ENCODE measurements around the gene CRACR2A. TPM values are rescaled to one million over a fixed set of nuclear protein-coding genes. Genes with fewer than 3 reads are reported as not detected.

CRACR2A gene
- total RNA-seq, 4 donors from 2014 or later = 1.1 to 3.3 (median 2.8) TPM

GRCh38 chr12:3698218-3698974 lies 54.5 kb downstream of the CRACR2A start:
- intact Hi-C loops (cut with DNase I) = no loop called here
- WGBS = 38% methylated on average over 6 of the region's 7 CpGs
- TF ChIP-seq EP300 (IDR thresholded peaks at IDR 0.05) (no peak), POLR2A (IDR thresholded peaks at IDR 0.05; ENCODE audit: low read depth) (no peak), CTCF (IDR thresholded peaks at IDR 0.05) (no peak), POLR2AphosphoS5 (IDR thresholded peaks at IDR 0.05) (no peak)
- Histone ChIP-seq H3K36me3 (no peaks in the 10 kb centered on the region), H3K4me3 (no peak overlapping the region), H3K9me3 (no peaks in the 10 kb centered on the region), H3K27me3 (no peaks in the 10 kb centered on the region), H3K27ac (replicated peaks in 1 of 4) (no peak overlapping the region), H3K4me1 (peaks cover 0 to 10% (median 2%) of the 10 kb centered on the region in 4 donors)
- no peak for DNase-seq (ENCODE audit: extremely low spot score)

GRCh38 chr12:3697311-3697870 lies 55.5 kb downstream of the CRACR2A start:
- 91% methylated on average over 5 of the region's 5 CpGs for WGBS
- Histone ChIP-seq H3K27me3 (no peaks in the 10 kb centered on the region), H3K4me3 (no peak overlapping the region), H3K9me3 (no peaks in the 10 kb centered on the region), H3K4me1 (peaks cover 0 to 10% (median 2%) of the 10 kb centered on the region in 4 donors), H3K27ac (replicated peaks in 1 of 4) (no peak overlapping the region), H3K36me3 (no peaks in the 10 kb centered on the region)
- TF ChIP-seq CTCF (IDR thresholded peaks at IDR 0.05) (no peak), EP300 (IDR thresholded peaks at IDR 0.05) (no peak), POLR2A (IDR thresholded peaks at IDR 0.05; ENCODE audit: low read depth) (no peak), POLR2AphosphoS5 (IDR thresholded peaks at IDR 0.05) (no peak)
- intact Hi-C loops (cut with DNase I) = no loop called here
- DNase-seq (ENCODE audit: extremely low spot score) = peak; percentile 60

- H3K27me3 ChIP-seq = no peaks in the 10 kb centered on the region
- 96% methylated on average over 4 of the region's 4 CpGs for WGBS
- no peak overlapping the region for H3K4me3 ChIP-seq
- H3K4me1 ChIP-seq = peaks cover 0 to 10% (median 2%) of the 10 kb centered on the region in 4 donors
- no peak overlapping the region for H3K27ac ChIP-seq (replicated peaks in 1 of 4)
- intact Hi-C loops (cut with DNase I) = no loop called here
- DNase-seq (ENCODE audit: extremely low spot score) = no peak
- TF ChIP-seq POLR2A (IDR thresholded peaks at IDR 0.05; ENCODE audit: low read depth) = no peak
- no peak for TF ChIP-seq CTCF (IDR thresholded peaks at IDR 0.05)
- no peak for TF ChIP-seq EP300 (IDR thresholded peaks at IDR 0.05)
- no peak for TF ChIP-seq POLR2AphosphoS5 (IDR thresholded peaks at IDR 0.05)
- no peaks in the 10 kb centered on the region for H3K9me3 ChIP-seq
- H3K36me3 ChIP-seq = no peaks in the 10 kb centered on the region
These were observed 58.2 kb downstream of the CRACR2A start for GRCh38 chr12:3694673-3695072.

- intact Hi-C loops (cut with DNase I) = no loop called here
- TF ChIP-seq POLR2A (IDR thresholded peaks at IDR 0.05; ENCODE audit: low read depth) (no peak), POLR2AphosphoS5 (IDR thresholded peaks at IDR 0.05) (no peak), CTCF (IDR thresholded peaks at IDR 0.05) (no peak), EP300 (IDR thresholded peaks at IDR 0.05) (no peak)
- DNase-seq (ENCODE audit: extremely low spot score) = peak; percentile 34
- Histone ChIP-seq H3K36me3 (no peaks in the 10 kb centered on the region), H3K9me3 (peaks cover 0 to 3% (median 0%) of the 10 kb centered on the region in 4 donors), H3K27ac (replicated peaks in 1 of 4) (no peak overlapping the region), H3K4me3 (no peak overlapping the region), H3K4me1 (no peaks in the 10 kb centered on the region), H3K27me3 (no peaks in the 10 kb centered on the region)
- WGBS = 77% methylated on average over 4 of the region's 13 CpGs
These were observed 60.1 kb downstream of the CRACR2A start for GRCh38 chr12:3692616-3693365.
